ENCODE measurements around the gene CD1E.

- TF ChIP-seq CTCF (conservative IDR thresholded peaks at IDR 0.05 in 1 of 2, IDR thresholded peaks at IDR 0.05 in 1 of 2; ENCODE audit: extremely low read depth in 1 of 2, insufficient read depth in 1 of 2, low read depth in 1 of 2, low read length in 2 of 2) (no peak), EZH2 (IDR thresholded peaks at IDR 0.05; ENCODE audit: borderline replicate concordance, low read length) (no peak)
These were observed 21.2 kb downstream of the CD1E start for GRCh38 chr1:158374860-158375259.
